ENCODE results near the gene EPM2A. TPM values are rescaled to one million over a fixed set of nuclear protein-coding genes. Genes with fewer than 3 reads are reported as not detected.

EPM2A gene
- polyA plus RNA-seq, 1 donor from 2014 or later, result 15.4 TPM

- TF ChIP-seq CTCF (IDR thresholded peaks at IDR 0.05; ENCODE audit: poor library complexity, severe bottlenecking) (no peak), EP300 (conservative IDR thresholded peaks at IDR 0.05; ENCODE audit: poor library complexity, severe bottlenecking) (no peak), MXI1 (conservative IDR thresholded peaks at IDR 0.05; ENCODE audit: poor library complexity, severe bottlenecking) (no peak), POLR2AphosphoS5 (IDR thresholded peaks at IDR 0.05) (no peak), SMC3 (conservative IDR thresholded peaks at IDR 0.05; ENCODE audit: poor library complexity) (no peak), RAD21 (conservative IDR thresholded peaks at IDR 0.05) (no peak), EZH2 (IDR thresholded peaks at IDR 0.05; ENCODE audit: borderline replicate concordance, insufficient read depth, low read length, poor library complexity, severe bottlenecking) (no peak)
- no peaks in the 10 kb centered on the region for H3K9me3 ChIP-seq (ENCODE audit: low read length)
- H3K4me3 ChIP-seq (ENCODE audit: low read length), result no peak overlapping the region
- no peaks in the 10 kb centered on the region for H3K27me3 ChIP-seq (ENCODE audit: insufficient read depth, low read depth, low read length)
- no peaks in the 10 kb centered on the region for H3K79me2 ChIP-seq (replicated peaks; ENCODE audit: insufficient read depth, low read length)
- H2AFZ ChIP-seq (ENCODE audit: low read depth, low read length), result no peak overlapping the region
- no peak overlapping the region for H3K4me2 ChIP-seq (ENCODE audit: low read length)
- no peaks in the 10 kb centered on the region for H4K20me1 ChIP-seq (ENCODE audit: insufficient read depth)
- H3K9ac ChIP-seq (ENCODE audit: low read length), result no peak overlapping the region
- H3K9me2 ChIP-seq (ENCODE audit: insufficient read depth, low read length), result no peaks in the 10 kb centered on the region
- H3F3A ChIP-seq (ENCODE audit: insufficient read depth, low read length, poor library complexity, severe bottlenecking), result no peaks in the 10 kb centered on the region
- no peaks in the 10 kb centered on the region for H3K36me3 ChIP-seq (ENCODE audit: insufficient read depth, low read length)
- H3K27ac ChIP-seq (ENCODE audit: low read length), result no peak overlapping the region
Measured at GRCh38 chr6:145761584-145761983, 26.3 kb upstream of the EPM2A start.

- H3K9me3 ChIP-seq (ENCODE audit: low read length), result no peaks in the 10 kb centered on the region
- no peak overlapping the region for H3K4me2 ChIP-seq (ENCODE audit: low read length)
- H3K27ac ChIP-seq (ENCODE audit: low read length), result no peak overlapping the region
- no peaks in the 10 kb centered on the region for H4K20me1 ChIP-seq (ENCODE audit: insufficient read depth)
- H3K4me3 ChIP-seq (ENCODE audit: low read length), result no peak overlapping the region
- H2AFZ ChIP-seq (ENCODE audit: low read depth, low read length), result no peak overlapping the region
- H3F3A ChIP-seq (ENCODE audit: insufficient read depth, low read length, poor library complexity, severe bottlenecking), result no peaks in the 10 kb centered on the region
- no peak for TF ChIP-seq MXI1 (conservative IDR thresholded peaks at IDR 0.05; ENCODE audit: poor library complexity, severe bottlenecking)
- no peak for TF ChIP-seq EZH2 (IDR thresholded peaks at IDR 0.05; ENCODE audit: borderline replicate concordance, insufficient read depth, low read length, poor library complexity, severe bottlenecking)
- TF ChIP-seq EP300 (conservative IDR thresholded peaks at IDR 0.05; ENCODE audit: poor library complexity, severe bottlenecking), result no peak
- no peak for TF ChIP-seq CTCF (IDR thresholded peaks at IDR 0.05; ENCODE audit: poor library complexity, severe bottlenecking)
- no peaks in the 10 kb centered on the region for H3K27me3 ChIP-seq (ENCODE audit: insufficient read depth, low read depth, low read length)
- H3K36me3 ChIP-seq (ENCODE audit: insufficient read depth, low read length), result no peaks in the 10 kb centered on the region
- no peaks in the 10 kb centered on the region for H3K79me2 ChIP-seq (replicated peaks; ENCODE audit: insufficient read depth, low read length)
- H3K9ac ChIP-seq (ENCODE audit: low read length), result no peak overlapping the region
- no peaks in the 10 kb centered on the region for H3K9me2 ChIP-seq (ENCODE audit: insufficient read depth, low read length)
Measured at GRCh38 chr6:145758113-145758512, 22.8 kb upstream of the EPM2A start.

GRCh38 chr6:145756170-145756662, 20.9 kb upstream of the EPM2A start:
- Histone ChIP-seq H3K4me3 (ENCODE audit: low read length) (no peak overlapping the region), H3K9ac (ENCODE audit: low read length) (no peak overlapping the region), H3K79me2 (replicated peaks; ENCODE audit: insufficient read depth, low read length) (no peaks in the 10 kb centered on the region), H3K4me2 (ENCODE audit: low read length) (no peak overlapping the region), H3K27me3 (ENCODE audit: insufficient read depth, low read depth, low read length) (no peaks in the 10 kb centered on the region), H3F3A (ENCODE audit: insufficient read depth, low read length, poor library complexity, severe bottlenecking) (no peaks in the 10 kb centered on the region), H4K20me1 (ENCODE audit: insufficient read depth) (no peaks in the 10 kb centered on the region), H2AFZ (ENCODE audit: low read depth, low read length) (no peak overlapping the region), H3K27ac (ENCODE audit: low read length) (no peak overlapping the region), H3K9me2 (ENCODE audit: insufficient read depth, low read length) (no peaks in the 10 kb centered on the region), H3K36me3 (ENCODE audit: insufficient read depth, low read length) (no peaks in the 10 kb centered on the region), H3K9me3 (ENCODE audit: low read length) (no peaks in the 10 kb centered on the region)
- TF ChIP-seq SMC3 (conservative IDR thresholded peaks at IDR 0.05; ENCODE audit: poor library complexity) (no peak), MXI1 (conservative IDR thresholded peaks at IDR 0.05; ENCODE audit: poor library complexity, severe bottlenecking) (no peak), REST (IDR thresholded peaks at IDR 0.05; ENCODE audit: borderline replicate concordance) (no peak), CTCF (IDR thresholded peaks at IDR 0.05; ENCODE audit: poor library complexity, severe bottlenecking) (no peak), RAD21 (conservative IDR thresholded peaks at IDR 0.05) (no peak), TAF1 (IDR thresholded peaks at IDR 0.05; ENCODE audit: low read depth) (no peak), EZH2 (IDR thresholded peaks at IDR 0.05; ENCODE audit: borderline replicate concordance, insufficient read depth, low read length, poor library complexity, severe bottlenecking) (no peak), POLR2AphosphoS5 (IDR thresholded peaks at IDR 0.05) (no peak), EP300 (conservative IDR thresholded peaks at IDR 0.05; ENCODE audit: poor library complexity, severe bottlenecking) (no peak)
